HK-2 (cell line): ENCODE measurements around the gene FAM217B.
A peak's percentile ranks its signal among the peaks of the same experiment; 100 is the strongest.
"Not testable (repeated sequence)": the region's sequence is repeated elsewhere in the genome, so short reads cannot be mapped to it uniquely, and the experiment has no call there.

Experiments used
- DNase-seq: peaks from one replicate; pipeline ENCODE4 v3.0.0-alpha.2; 2018; ENCODE audit not compliant: unreplicated experiment

FAM217B gene

DNA sequence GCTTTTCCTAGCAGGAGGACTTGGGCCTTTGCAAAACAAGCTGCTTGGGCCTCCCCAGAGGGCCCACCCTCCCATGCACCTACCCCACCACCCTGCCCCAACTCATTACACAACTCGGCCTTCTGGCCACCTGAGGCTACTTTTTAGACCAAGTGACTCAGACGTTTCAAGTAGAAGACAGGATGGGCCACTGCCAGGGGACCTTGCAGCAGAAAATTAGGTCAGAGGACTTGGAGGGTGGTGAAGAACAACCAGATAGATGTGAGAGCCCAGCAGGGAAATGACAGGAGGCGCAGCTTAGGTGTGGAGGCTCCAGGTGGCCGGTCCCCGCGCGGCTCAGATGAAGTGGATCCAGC lies 1.5 kb upstream of the FAM217B start:
- peak; percentile 18 for DNase-seq

DNA sequence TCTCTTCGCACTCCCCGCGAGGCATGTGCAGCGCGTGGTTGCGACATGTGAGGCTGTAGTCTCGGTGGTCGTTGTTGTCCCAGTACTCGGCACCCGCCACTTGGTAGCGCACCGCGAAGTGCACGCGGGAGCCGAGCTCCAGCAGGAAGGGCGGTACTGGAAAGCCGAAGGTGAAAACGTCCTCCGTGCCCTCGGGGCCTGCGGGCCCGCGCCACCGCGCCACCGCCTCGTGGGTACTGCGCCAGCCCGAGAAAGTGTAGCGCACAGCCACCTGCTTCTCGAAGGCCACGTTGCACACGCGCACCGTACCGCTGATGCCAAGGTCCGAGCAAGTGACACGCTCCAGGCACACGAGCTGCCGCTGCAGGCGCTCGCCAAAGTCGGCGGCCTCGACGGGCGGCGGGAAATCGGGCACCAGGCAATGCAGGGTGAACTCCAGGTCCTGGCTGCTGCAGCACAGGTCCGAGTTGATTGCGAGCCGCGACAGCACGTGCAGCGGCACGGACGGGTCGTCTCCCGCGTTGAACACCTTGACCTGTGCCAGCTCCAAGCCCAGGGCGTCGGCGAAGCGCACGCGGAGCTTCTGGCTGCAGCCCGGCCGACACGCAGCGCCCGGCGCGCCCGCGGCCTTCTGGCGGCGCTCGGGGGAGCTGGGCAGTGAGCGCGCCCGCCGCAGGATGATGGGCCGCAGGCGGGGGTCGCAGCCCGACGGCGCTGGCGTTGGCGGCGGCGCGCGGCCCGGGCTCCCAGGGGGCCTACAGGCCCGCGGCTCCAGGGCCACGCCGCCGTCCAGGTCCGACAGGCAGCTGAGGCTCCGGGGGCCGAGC lies 924 bp upstream of the FAM217B start:
- DNase-seq, result no peak

DNA sequence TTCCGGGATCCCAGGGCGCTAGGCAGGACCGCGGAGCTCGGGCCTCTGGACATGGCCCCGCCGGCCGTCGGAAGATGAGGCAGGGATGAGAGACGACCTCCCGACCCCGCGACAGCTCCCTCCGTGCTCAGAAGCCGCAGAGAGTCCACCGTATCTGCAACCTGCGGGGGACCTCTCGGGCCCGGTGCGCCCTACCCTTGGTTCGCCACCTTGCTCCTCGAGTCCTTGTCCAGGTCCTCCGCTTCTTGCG lies 385 bp upstream of the FAM217B start:
- no peak for DNase-seq

DNA sequence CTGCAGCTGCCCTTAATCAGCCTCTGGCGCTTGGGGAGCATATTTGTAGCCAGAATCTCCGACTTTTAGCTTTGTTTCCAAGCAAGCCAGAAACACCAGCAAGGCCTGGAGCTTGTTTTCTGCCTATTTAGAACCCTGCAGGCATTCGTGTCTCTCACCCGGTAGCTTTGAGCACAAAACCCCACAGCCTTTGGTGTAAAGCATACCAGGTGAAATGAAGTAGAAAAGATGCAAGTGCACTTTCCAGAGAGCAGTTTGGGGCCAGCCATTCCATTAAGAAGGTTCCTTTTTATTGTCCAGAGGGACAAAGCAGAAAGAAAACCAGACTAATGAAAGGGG lies 736 bp downstream of the FAM217B start:
- no peak for DNase-seq

DNA sequence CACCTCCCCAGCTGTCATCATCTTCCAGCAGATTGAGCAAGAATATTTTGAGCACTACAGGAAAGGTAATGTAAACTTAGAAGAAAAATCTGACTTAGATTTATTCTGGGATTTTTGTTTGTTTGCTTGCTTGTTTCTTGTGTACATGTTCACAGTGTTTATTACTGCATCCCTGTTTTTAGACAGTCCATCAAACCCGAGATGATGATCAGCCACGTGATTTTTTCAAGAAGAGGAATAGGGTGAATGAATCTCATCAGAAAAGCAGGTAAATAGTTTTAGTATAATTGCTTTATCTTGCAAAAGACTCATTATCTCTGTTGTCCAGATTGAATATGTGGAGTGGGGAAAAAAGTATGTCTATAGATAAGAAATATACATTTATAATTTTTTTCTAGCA lies 2.1 kb downstream of the FAM217B start:
- DNase-seq, result no peak

DNA sequence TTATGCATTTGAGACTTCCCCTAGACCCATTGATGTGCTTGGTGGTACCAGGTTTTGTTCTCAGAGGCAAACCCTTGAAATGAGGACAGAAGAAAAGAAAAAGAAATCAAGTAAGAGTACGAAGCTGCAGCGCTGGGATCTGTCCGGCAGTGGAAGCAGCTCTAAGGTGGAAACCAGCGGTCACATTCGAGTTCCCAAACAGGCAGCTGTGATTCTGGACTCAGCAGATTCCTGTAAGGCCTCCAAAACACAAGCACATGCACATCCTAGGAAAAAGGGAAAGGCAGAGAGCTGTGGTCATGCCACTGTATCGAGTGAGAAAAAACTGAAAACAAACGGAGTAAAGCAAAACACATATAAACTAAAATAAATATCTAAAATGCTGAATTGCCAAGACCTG lies 4.5 kb downstream of the FAM217B start:
- DNase-seq, result no peak

DNA sequence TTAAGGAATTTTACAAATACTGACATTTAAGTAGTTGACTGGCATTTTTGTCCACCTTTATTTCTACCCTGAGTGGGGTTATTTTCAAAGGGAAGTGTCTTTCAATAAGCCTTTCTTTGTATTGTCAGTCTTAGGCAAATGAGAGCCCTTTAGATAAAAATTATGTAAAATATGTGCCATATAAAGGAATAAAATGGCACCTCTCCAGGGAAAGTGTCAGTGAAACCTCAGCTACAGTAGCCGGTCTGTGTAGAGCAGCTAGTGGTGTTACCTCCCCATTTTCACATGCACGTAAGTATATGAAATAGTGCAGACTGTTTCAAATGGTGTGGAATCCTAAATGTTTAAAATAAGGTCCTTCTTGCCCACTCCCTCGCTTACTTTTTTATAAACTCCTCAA lies 5.0 kb downstream of the FAM217B start:
- no peak for DNase-seq

DNA sequence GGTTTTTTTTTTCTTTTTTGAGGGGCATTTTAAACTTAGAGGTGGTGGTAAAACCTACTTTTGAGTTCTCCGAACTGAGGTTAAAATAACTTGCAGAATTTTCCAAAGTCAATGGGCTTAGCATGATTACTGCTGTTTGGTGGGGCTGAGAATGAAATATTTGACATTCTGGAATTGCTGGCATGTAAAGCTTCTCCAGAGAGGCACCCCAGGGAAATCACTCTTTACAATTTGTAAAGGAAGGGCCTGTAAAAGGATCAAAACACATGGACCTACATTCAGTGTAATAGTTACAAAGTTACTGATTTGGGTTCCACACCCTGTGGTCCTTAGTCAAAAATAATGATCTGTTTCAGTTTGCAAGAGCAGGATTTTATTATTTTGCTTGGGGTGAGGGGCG lies 5.5 kb downstream of the FAM217B start:
- DNase-seq, result no peak

DNA sequence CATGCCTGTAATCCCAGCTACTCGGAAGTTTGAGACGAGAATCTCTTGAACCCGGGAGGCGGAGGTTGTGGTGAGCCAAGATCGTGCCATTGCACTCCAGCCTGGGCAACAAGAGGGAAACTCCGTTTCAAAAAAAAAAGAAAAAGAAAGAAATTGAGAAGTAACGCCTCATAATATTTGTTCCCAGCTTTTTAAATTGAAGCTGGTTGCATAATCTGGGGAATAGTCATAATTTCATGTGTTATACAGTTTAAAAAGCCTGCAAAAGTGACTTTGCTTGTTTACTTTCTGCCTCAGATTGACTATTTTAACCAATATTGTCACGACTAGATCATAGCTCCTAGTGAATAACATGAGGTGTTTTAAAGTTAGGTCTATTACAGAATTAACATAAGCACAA lies 7.2 kb downstream of the FAM217B start:
- DNase-seq, result no peak

DNA sequence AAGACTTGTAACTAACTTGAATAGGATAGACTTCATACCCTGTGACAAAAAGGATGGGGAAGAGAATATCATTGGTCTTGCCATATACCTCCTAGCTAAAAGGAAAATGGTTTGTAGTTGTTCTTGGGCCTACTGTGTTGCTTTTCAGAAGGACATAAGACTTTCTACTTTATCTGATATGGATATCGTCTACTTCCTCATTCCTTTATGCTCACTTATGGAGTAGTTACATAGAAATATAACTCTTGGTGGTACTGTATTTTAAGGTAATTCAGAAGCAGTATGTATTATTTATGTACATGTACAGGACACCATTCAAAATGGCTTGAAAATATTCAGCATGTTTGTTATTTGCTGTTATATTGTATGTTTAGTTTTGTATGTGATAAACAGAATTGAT lies 8.0 kb downstream of the FAM217B start:
- DNase-seq, result no peak

DNA sequence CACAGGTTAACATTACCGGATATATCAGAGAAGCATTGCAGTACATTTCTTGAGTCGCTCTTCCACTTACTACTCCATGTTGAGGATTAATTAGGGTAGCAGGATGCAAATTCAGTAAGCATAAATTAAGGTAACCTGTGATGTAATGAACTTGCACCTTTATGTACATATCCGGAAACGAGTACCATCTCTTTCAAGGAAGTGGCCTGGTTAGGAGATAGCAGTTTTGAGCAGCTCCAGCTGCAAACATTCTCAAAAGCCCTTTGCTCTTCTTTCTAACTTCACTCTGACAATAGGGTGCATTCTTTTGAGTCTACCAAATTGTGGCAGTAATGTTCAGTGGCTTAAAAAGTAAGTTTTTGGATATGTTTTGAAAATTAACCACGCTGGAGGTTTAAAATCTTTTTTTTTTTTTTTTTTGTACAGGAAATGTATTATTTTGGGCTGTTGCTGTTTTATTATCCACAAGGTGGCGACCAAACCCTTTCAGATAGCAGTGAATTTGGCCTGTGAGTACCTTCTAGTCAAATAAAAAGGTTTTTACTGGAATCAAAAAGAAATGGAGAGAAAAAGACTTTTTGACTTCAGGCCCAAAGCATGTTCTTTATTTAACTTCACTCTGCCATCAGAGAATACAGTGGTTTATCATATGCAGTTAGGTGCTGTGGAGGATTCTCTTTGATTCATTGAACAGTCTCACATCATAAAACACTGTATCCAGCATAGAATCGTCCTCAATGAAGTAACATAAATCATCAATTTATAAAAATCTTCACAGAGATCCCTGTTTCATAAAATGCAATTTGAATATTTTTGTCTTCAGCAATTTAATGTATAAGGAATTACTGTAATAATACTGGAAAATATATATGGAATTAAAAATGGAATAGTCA lies 8.9 kb downstream of the FAM217B start:
- peak; percentile 13 for DNase-seq

DNA sequence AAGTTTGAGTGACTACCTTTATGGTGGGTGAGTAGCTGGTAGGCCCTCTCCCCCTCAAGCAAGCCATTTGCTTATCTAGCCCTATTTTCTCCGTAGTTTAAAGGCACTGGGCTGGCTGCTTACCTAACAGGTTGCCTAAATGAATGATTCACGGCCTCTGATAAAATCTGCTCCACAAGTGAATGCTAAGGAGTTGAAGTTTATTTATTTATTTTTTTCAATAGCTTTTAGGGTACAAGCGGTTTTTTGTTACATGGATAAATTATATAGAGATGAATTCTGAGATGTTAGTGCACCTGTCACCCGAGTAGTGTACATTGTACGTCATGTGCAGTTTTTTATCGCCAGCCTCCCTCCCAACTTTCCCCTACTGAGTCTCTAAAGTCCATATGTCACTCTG lies 9.7 kb downstream of the FAM217B start:
- DNase-seq, result no peak

DNA sequence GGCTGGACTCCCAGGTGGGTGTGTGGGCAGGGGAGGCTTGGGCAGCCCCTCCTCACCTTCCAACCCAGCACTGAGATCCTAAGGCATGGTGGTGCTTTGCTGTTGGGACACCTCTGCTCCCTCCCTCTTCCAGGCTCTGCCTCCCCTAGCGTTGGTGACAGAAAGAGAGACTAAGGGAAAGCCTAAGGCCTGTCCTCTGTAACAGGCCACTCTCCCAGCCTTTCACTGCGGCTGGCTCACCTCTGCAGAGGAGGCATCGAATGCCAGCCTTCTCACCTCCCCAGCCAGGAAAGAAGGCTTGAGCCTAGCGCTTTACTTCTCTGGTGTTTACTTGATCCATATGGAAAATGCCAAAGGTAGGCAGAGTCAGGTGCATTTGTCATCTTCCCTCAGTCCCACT lies 14.5 kb downstream of the FAM217B start:
- DNase-seq, result no peak

DNA sequence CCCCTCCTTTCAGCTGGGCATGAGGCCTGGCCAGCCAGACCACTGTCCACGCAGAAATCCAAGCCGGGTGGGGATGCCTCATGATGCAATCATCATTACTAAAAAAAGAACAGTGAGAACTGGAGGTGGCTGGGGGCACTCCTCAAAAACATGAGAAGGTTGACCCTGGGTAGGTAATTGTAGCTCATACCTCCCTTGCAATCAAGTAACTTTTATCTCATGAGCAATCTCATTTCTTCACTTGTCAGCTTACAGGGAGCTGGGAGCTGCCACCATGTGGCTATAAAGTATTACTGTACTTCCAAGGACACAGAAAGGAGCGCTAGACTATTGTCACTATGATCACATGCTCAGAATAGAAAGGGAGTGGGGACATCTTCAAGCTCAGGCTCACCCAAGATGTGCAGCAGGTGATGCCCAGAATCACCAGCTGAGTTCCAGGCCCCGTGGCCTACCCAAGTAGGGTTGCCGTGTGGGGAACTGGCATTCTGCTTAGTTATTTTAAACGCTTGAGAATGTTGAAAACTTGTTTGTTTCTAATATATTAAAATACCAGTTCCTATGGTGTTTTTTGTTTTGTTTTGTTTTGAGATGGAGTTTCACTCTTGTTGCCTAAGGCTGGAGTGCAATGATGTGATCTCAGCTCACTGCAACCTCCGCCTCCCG lies 15.1 kb downstream of the FAM217B start:
- DNase-seq, result no peak

DNA sequence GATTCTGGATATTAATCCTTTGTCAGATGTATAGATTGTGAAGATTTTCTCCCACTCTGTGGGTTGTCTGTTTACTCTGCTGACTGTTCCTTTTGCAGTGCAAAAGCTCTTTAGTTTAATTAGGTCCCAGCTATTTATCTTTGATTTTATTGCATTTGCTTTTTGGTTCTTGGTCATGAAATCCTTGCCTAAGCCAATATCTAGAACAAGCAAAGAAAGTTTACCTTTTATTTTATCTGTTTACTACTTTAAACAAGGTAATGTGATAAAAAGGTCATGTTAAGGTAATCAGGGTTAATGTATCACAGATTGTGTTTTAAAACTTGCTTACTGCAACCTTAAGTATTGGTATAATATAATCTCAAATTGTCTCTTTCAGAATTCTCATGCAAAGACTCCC lies 17.4 kb downstream of the FAM217B start:
- not testable (repeated sequence) for DNase-seq

DNA sequence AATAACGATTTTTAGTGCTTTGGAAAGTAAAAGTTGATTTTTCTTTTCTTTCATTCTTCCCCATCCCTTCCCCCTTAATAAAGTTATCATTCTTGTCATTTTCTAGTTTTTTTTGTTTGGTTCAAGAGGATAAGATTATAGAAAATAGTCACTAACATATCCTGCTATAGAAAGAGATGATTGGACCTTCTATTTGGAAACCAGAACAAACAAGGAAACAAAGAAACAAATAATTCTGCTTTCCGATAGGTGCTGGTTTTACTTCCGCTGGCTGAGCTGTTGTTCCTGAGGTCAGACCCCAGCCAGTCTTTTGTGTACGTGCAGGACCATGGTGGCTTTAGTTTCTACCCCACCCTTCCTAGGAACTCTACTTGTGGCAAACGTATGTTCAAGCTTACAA lies 17.9 kb downstream of the FAM217B start, which contains the start of gene CDH26:
TSS of gene CDH26 (plus strand) at position 301 of the 400 bp plus-strand sequence. CDS start 304 bp downstream, outside the sequence.
- no peak for DNase-seq

DNA sequence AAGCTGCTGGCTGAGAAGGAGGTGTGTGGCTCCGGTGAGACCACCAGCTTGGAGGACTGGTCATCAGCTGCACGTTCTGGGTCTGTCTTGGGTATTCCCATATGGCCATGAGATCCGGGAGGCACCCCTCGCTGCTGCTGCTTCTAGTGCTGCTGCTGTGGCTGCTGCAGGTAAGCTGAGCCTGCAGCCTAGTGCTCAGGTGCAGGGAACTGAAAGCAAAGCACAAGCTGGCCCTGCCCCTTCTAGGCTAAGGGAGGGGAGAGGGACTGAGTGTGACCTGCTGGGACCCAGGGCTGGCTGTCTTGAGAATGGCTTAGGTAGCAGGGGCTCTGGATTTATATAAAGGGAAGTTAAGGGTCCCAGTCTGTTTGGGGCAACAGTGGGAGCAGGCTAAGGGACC lies 18.4 kb downstream of the FAM217B start:
- no peak for DNase-seq

DNA sequence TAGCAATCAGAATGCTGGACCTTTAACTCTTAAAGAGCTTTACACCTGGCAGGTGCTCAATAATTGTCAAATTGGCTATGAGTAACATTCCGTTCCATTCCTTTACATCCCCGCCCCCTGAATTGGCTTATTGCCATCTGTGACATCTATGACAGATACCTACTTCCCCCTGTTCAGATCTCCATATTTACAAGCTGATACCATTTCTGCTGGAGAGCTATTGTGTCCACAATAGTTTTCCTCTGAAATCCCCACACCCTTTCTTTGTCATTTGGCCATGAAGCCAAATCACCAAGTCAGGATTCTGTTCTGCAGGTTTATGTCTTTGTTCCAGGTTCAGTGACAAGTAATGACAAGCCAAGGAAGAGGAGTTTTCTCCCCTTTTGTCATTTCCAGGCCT lies 21.2 kb downstream of the FAM217B start:
- DNase-seq, result no peak

DNA sequence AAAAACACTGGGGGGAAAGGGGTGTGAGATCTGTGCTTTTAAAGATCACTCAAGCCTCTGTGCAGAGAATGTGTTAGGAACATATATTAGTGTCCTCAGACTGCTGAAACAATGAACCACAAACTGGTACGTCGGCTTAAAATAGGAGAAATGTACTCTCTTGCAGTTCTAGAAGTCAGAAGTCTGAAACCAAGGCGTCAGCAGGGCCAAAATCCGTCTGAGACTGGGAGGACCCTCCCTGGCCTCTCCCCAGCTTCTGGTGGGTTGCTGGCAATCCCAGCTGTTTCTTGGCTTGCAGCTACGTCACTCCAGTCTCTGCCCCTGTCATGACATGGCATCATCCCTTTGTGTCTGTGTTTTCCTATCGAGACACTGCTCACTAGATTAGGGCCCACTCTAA lies 22.0 kb downstream of the FAM217B start:
- DNase-seq, result no peak

DNA sequence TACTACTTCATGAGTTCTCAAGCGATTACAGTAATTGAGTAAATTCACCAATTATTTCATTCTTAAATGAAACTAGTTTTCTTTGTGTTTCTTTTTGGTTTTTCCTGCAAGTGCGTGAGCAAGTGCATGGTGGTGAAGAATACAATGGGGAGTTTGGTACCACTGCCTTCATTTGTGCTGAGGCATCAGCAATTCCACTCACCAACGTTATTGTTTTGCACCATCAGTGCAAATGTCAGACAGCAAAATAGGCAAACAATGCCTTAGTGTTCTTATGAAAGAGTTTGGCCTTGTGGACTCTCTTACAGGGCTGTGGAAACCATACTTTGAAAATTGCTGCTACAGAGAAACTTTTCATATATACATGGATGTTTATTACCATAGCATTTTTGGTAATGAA lies 26.2 kb downstream of the FAM217B start:
- DNase-seq, result no peak

DNA sequence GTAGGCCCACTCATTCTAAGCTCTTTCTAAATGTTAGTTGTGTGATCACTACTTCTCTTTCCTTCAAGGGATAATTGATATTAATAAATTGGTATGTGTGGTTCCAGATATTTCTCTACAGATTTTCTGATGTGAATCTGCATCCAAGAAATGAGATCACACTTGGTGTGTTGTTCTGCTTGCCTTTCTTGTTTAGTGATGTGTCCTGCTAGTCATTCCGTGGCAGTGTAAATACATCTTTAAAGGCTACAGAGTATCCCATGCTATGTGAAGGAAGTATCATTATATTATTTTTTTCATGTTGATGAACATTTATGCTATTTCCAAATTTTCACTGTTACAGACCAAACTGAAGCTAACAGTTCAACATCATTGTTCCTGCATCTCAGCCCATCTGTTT lies 31.2 kb downstream of the FAM217B start:
- DNase-seq, result no peak

DNA sequence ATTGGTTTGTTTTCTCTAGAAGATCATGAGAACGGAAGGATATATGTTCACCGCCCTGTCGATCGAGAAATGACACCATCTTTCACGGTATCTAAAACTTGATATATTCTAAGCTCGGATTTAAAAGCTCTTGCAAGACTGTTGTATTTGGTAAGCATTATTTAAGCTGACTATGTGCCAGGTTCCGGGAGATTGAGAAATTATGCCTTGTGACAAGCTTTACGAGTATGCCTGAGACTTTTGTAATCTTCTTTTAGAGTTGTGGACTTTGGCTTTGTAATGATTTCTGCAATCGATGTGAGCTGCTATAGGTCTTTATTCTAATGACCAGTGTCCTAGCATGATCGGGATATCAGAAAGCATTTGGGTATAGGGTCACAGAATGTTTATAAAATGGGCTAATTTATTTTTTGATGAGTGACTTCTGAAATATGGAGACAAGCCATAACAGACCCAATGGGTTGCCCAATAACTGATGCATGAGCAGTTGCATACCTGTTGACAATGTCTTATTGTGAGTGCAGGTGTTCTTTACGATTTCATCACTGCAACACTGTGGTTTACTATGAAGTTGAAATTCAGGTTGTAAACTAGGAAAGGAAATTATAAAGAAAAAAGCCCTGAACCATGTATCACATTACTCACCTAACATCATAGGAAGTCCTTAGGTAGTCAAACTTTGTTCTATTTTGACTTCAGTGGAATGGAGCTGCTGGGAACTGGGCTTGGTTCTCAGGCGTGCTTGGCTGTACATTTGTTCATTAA lies 32.0 kb downstream of the FAM217B start:
- no peak for DNase-seq
